ENCODE measurements around the gene MAP3K5.
A peak's percentile ranks its signal among the peaks of the same experiment; 100 is the strongest.

MAP3K5 gene

DNA sequence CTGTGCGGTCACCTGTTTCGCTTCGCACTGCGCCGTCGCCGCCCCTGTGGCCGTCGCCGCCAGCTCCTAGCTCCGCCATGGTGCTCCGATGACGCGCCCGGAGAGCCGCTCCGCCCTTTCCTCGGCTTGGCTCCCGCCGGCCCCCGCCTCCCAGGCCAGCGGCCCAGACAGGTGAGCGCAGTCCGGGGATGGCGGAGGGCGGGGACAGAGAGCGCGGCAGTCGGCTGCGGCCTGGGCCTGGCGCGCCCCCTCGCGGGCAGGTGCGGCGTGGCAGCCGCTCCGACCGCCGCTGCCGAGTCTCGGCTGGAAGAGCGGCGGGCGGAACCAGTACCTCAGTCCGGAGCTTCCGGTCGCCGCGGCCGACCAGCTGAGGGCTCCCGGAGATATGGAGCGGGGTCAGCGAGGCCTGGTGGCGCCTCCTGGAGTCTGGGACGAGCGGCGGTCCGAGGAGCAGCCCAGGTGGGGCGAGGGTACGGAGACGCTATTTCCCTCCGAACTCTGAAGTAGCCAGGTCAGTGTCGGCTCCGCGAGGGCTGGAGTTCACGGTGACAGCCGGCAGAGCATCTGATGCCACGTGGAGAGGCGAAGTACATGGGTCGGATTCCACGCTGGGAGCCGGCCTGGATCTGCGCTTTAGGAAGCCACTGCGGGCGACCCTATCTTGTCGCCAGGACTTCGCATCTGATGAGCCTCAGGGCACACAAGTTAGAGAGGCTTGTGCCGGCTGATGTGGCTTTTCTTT is 241.8 kb downstream of the MAP3K5 start, which contains the start of gene MAP7:
TSS of gene MAP7 (minus strand) at position 93 of the 742 bp plus-strand sequence. CDS start at position 79, 14 bp downstream.
- TF ChIP-seq, protein P1, sequence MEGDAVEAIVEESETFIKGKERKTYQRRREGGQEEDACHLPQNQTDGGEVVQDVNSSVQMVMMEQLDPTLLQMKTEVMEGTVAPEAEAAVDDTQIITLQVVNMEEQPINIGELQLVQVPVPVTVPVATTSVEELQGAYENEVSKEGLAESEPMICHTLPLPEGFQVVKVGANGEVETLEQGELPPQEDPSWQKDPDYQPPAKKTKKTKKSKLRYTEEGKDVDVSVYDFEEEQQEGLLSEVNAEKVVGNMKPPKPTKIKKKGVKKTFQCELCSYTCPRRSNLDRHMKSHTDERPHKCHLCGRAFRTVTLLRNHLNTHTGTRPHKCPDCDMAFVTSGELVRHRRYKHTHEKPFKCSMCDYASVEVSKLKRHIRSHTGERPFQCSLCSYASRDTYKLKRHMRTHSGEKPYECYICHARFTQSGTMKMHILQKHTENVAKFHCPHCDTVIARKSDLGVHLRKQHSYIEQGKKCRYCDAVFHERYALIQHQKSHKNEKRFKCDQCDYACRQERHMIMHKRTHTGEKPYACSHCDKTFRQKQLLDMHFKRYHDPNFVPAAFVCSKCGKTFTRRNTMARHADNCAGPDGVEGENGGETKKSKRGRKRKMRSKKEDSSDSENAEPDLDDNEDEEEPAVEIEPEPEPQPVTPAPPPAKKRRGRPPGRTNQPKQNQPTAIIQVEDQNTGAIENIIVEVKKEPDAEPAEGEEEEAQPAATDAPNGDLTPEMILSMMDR (IDR thresholded peaks at IDR 0.05; ENCODE audit: control insufficient read depth, extremely low read depth, insufficient read depth): peak; percentile 97
- H3K4me3 ChIP-seq (ENCODE audit: low read depth, low read length): peak within 1 kb of the TSS; percentile 82
- DNase-seq (ENCODE audit: low read depth): peak; percentile 66

DNA sequence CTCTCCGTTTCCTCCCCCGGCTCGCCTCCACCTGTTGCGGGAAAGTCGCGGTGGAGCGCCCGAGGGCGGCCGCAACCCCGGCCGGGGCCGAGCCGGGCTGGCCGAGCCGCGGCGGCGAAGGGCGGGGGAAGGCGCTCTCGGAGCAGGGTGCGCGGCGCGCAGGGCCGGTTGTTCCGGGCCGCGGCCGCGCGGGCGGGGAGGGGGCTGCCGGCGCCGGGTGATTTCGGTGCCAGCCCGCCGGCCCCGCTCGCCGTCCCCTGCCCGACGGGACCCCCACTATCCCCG is 242.3 kb downstream of the MAP3K5 start:
- peak overlapping the region; percentile 82 for H3K4me3 ChIP-seq (ENCODE audit: low read depth, low read length)
- TF ChIP-seq, protein P1 (IDR thresholded peaks at IDR 0.05; ENCODE audit: control insufficient read depth, extremely low read depth, insufficient read depth): no peak
- no peak for DNase-seq (ENCODE audit: low read depth)

DNA sequence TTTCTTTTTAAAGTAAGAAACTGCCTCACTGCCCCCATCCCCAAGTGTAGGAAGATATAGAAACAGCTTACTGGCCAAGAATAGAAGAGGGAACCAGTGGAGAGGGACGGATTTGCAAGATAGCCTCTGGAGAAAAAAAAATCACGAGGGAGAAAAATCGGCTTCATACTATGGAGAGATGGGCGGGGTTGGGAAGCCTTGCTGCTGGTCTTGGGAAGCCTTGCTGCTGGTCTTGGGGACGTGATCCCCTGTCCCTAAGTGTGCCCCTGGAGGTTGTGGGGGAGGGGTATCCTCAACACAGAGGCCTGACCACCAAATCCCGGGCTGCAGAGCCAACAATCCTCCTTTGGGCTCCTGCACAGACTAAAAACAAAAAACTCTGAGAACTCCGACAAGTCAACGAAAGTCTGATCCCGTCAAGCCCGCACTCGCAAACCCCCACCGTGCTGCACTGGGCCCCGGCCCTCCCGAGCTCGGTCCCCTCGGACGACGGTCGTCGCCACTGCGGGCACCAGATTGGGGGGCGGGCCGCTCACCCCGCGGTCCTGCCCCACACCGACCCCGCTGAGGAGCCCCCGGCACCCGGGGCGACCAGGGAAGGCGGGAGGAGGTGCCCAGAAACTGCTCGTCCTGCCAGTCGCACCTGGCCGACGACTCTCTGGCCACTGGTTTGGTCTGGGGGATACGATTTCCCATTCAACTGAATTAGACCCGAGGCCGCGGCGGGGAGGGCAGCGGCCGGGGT is 242.8 kb downstream of the MAP3K5 start:
- no peak for DNase-seq (ENCODE audit: low read depth)
- TF ChIP-seq, protein P1 (IDR thresholded peaks at IDR 0.05; ENCODE audit: control insufficient read depth, extremely low read depth, insufficient read depth): no peak
- H3K4me3 ChIP-seq (ENCODE audit: low read depth, low read length): peak overlapping the region; percentile 82

DNA sequence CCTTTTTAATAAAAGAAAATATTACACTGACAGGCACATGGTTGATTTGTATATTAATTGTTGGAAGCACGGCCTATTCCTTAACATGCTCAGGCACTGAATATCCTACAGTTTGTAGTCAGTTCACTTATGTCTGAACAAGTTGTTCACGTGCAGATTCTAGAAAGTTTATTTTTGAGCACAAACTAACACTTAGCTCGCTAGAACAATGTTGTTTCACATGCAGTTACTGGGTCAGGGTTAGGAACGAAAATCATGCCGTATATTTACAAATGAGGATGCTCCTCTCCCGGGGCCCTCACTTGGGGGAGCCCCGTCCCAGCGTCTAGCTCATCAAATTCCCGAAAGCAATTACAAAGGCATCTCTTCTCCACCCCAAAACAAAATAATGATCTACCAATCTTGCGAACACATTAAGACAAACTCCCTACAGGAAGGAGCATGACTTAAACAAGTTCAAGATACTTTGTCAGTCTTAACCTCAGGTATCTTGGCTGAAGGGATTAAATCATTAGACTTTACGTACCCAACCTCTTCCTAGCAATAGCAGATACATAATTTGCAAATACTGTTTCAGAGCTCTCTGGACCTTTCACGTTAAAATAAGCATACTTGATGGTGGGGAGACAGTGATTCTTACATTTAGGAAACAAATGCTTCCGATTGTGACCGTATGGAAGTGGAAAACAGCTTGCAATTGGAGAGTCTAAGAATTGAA is 243.5 kb downstream of the MAP3K5 start:
- TF ChIP-seq, protein P1 (IDR thresholded peaks at IDR 0.05; ENCODE audit: control insufficient read depth, extremely low read depth, insufficient read depth): no peak
- H3K4me3 ChIP-seq (ENCODE audit: low read depth, low read length): peak overlapping the region; percentile 82
- DNase-seq (ENCODE audit: low read depth): no peak

DNA sequence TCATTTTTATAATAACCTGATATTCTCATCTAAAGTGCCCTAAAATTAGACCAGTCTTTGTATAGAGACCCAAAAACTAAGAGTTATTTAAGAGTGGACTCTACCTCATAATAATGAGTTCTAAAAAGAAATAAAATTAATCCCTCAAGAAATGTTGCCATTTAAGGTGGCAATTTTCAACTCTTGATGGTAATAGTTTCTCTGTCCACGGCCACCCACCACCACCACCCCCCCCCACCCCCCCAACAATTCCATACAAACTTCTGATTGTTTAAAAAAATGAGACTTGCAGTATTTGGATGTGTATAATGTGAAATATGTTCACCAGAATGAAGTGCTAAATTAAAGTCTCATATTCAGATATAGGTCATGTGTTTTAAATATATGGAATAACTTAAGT is 244.4 kb downstream of the MAP3K5 start:
- DNase-seq (ENCODE audit: low read depth): no peak
- TF ChIP-seq, protein P1 (IDR thresholded peaks at IDR 0.05; ENCODE audit: control insufficient read depth, extremely low read depth, insufficient read depth): no peak
- no peak overlapping the region for H3K4me3 ChIP-seq (ENCODE audit: low read depth, low read length)

DNA sequence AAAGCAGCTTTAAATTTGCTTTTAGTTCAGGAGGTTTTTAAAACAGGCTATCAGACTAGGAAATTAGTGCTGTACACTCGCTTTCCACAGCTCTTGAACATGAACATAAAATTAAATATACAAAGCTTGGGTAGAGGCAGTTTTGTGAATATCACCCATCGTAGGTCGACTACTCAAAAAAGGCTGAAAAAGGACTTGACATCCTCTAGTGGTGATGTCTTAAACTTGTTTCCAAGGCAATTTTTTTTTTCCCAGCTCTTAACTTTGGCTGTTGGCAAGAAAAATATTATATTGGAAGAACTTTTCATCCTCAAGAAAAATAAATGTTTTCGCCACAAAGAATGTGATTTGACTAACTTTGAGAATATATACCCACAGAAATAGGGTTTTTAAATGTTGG is 244.9 kb downstream of the MAP3K5 start:
- H3K4me3 ChIP-seq (ENCODE audit: low read depth, low read length): no peak overlapping the region
- TF ChIP-seq, protein P1 (IDR thresholded peaks at IDR 0.05; ENCODE audit: control insufficient read depth, extremely low read depth, insufficient read depth): peak; percentile 42
- DNase-seq (ENCODE audit: low read depth): no peak

Data from LNCaP clone FGC (cell line).